HG03439 (cell line): Measurements from ENCODE around the gene IFNAR2.
A peak's percentile ranks its signal among the peaks of the same experiment; 100 is the strongest.
"Not testable (repeated sequence)": the region's sequence is repeated elsewhere in the genome, so short reads cannot be mapped to it uniquely, and the experiment has no call there.

Source experiments
- ATAC-seq: cut with Tn5 transposase; IDR thresholded peaks from one replicate; pipeline ENCODE4 v1.9.1; 2021; ENCODE audit warnings: mild to moderate bottlenecking, moderate library complexity; ENCODE audit not compliant: unreplicated experiment

IFNAR2 gene

DNA sequence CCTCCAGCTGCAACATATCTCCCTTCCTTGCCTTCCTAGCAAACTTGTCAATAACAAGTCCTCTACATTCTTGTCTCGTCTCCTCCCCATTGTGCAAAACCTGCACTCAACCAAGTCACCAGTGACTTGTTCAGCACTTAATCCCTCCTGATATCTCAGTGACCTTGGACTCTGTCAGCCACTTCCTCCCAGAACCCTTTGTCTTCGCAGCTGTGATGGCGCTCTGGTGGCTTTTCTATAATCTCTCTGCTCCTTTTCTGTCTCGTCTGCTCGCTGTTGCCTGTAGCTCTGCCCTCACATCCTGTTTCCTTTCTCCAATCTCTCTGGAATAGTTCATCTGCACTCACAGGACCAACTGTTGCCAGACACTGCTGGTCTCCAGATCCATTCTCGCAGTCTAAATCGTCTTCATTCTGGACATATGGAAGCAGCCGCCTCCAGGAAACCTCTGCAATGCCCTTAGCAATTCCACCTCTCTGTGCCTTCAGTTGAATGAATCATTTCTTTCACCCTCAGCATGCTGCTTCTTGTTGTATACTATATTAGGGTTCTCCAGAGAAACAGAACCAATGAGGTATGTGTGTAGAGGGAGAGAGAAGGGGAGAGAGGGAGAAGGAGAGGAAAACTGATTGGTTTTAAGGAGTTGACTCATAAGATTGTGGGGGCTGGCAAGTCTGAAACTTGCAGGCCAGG is 17.4 kb upstream of the IFNAR2 start:
- no peak for ATAC-seq

- ATAC-seq: no peak
Observed at GRCh38 chr21:33214056-33214455, 15.7 kb upstream of the IFNAR2 start.

GRCh38 chr21:33217138-33217520 is 12.6 kb upstream of the IFNAR2 start:
- no peak for ATAC-seq

DNA sequence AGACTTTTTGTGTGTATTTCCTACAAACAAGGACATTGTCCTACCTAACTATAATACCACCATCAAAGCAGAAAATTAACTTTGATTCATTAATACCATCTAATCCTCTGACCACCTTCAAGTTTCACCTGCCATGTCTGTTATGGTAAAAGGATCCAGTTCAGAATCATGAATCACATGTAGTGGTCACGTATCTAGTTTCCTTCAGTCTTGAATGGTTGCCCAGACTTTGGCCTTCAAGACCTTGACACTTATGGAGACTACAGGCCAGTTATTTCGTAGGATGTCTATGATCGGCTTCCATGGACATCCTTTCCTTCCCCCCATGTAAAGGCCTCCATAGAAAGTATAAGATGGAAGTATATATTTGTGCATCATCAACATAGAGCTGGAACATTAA is 10.4 kb upstream of the IFNAR2 start:
- no peak for ATAC-seq

GRCh38 chr21:33219954-33220353 is 9.8 kb upstream of the IFNAR2 start:
- ATAC-seq: no peak

DNA sequence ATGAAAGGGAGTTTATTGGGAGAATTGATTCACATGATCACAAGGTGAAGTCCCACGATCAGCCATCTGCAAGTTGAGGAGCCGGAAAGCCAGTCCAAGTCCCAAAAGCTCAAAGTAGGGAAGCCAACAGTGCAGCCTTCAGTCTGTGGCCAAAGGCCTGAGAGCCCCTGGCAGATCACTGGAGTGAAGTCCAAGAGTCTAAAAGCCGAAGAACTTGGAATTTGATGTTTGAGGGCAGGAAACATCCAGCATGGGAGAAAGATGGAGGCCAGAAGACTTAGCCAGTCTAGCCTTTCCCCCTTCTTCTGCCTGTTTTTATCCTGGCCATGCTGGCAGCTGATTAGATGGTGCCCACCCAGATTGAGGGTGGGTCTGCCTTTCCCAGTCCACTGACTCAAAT is 4.4 kb upstream of the IFNAR2 start:
- ATAC-seq: not testable (repeated sequence)

DNA sequence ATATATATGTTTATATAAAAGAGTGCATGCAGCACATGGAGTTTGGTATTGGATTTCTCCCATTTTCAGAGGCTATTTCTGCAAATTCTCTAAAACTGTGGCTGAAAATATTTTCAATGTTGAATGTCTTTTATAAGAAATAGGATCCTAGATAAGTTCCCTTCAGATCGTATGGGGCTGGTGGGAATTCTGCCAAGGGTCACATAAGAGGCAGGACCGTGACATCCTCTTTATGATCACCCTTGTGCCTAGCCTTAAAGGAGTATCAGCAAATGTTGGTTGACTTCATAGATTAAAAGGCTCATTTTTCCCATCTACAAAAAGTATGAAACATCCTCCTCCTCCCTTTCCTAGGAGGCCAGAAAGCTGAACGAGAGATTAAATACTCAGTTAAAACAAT is 1.3 kb upstream of the IFNAR2 start:
- no peak for ATAC-seq

DNA sequence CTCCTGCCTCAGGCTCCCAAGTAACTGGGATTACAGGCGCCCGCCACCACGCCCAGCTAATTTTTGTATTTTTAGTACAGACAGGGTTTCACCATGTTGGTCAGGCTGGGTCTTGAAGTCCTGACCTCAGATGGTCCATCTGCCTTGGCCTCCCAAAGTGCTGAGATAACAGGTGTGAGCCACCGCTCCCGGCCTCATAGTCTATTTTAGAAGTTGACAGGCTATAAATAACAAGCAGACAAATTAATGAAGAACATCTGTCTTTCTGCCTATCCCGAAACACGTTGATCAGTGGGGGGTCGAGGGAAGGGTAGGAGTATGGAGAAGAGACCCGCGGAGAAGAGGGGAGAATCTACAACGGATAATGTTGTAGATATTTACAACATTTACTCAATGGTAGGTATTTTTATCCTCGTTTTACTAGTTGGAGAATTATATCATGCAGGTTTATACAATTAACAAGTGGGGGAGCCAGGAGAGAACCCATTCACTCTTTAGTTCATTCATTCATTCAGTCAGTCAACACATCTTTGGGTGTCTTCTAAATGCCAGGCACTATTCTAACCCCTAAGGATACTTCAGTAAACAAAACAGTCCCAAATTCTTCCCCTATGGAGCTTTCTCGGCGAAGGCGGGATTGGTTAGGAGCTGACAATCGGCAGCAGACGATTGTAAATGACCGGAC is 497 bp upstream of the IFNAR2 start:
- ATAC-seq: no peak

- ATAC-seq: peak; percentile 21
Observed at GRCh38 chr21:33230545-33231324, 997 bp downstream of the IFNAR2 start.

GRCh38 chr21:33231526-33231925 is 1.8 kb downstream of the IFNAR2 start:
- ATAC-seq: no peak

DNA sequence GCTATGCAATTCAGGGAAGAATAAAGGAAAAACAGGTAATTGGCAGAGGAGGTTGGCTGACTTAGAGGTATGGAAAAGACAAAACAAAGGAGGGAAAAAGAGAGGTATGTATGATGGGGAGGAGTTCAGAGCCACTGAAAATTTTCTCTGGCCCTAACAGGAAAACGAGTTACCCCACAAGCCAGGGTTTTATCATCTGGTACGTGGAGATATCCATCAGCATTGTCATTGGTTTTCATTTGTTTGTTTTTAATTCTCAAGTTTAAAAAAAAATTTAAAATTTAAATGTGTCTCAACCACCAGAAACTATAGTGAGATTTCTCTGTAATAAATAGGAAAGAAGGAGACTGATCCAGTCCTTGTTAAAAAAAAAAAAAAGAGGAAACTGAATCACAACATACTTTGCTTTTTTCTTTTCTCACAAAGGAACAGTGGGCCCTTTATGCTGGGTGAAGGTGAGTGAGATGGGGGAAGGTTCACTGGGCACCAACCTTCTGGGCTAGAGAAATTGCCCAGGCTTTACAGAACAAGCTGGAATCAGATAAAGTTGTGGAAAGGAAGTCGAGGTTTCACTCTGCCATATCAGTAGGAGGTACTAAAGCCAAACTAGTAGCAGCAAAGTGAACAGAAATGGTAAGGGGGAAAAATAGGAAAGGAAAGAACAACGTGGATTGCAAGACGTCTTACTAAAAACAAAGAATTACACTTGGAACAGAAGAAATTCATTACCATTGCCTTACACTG is 2.7 kb downstream of the IFNAR2 start:
- ATAC-seq: no peak

GRCh38 chr21:33234635-33235520 is 5.1 kb downstream of the IFNAR2 start:
- ATAC-seq: no peak

GRCh38 chr21:33236013-33236686 is 6.4 kb downstream of the IFNAR2 start:
- ATAC-seq: no peak

GRCh38 chr21:33236766-33237165 is 7.0 kb downstream of the IFNAR2 start:
- no peak for ATAC-seq

DNA sequence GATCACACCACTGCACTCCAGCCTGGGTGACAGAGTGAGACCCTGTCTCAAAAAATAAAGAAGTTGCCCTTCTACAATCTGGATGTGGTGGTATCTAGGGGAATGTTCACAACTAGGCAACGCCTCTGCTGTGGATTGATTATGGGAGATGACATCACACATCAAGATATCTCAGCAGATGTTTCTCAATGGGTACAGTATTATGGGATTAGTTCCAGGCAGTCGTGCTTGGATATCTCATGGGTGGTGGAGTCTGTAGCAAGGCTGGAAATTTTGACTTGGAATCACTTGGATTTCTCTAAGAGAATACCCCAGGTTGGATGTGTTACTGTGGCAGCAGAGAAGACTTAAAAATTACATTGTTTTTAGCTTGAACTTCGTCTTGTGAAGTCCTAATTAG is 7.7 kb downstream of the IFNAR2 start:
- ATAC-seq: no peak

- peak; percentile 19 for ATAC-seq
Observed at GRCh38 chr21:33238146-33238545, 8.4 kb downstream of the IFNAR2 start.

- peak; percentile 81 for ATAC-seq
Observed at GRCh38 chr21:33238565-33239255, 9.0 kb downstream of the IFNAR2 start.

DNA sequence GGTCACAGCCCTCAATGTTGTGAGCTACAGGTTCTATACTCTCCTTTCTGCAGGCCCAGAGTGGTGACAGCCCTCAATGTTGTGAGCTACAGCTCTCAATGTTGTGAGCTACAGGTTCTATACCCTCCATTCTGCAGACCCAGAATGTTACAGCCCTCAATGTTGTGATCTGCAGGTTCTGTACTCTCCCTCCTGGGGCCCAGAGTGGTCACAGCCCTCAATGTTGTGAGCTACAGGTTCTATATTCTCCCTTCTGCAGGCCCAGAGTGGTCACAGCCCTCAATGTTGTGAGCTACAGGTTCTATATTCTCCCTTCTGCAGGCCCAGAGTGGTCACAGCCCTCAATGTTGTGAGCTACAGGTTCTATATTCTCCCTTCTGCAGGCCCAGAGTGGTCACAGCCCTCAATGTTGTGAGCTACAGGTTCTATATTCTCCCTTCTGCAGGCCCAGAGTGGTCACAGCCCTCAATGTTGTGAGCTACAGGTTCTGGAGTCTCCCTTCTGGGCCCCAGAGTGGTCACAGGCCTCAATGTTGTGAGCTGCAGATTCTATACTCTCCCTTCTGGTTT is 9.9 kb downstream of the IFNAR2 start:
- ATAC-seq: not testable (repeated sequence)

DNA sequence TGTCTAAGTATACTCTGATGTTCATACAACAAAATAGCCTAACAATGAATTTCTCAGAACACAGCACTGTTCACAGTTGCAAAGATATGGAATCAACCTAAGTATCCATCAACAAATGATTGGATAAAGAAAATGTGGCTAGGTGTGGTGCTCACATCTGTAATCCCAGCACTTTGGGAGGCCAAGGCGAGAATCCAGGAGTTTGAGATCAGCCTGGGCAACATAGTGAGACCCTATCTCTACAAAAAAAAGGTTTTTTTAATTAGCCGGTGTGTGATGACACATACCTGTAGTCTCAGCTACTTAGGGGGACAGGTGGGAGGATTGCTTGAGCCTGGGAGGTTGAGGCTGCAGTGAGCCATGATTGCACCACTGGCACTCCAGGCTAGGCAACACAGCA is 10.7 kb downstream of the IFNAR2 start:
- no peak for ATAC-seq
